A673 (cell line): ENCODE data around the gene C16orf96. TPM values are rescaled to one million over a fixed set of nuclear protein-coding genes. Genes with fewer than 3 reads are reported as not detected.

Source experiments
- BruUV-seq: library from RNA; stranded (reverse); fragments of 400-500 nt; replicated peaks from 2 replicates; lab custom pipeline; 2021; lab: Mats Ljungman, UMichigan
- CTCF ChIA-PET: fragments of 300-600 bp; sonication (Branson Sonifier 250); formaldehyde crosslinking; loops from one replicate; lab custom pipeline; 2022; ENCODE audit warnings: antibody characterized with exemption; lab: Charles Lee
- POLR2A ChIA-PET: fragments of 300-600 bp; sonication (Branson Sonifier 250); formaldehyde crosslinking; loops from one replicate; lab custom pipeline; 2022; ENCODE audit warnings: antibody characterized with exemption; ENCODE audit not compliant: low non-redundant PET; lab: Charles Lee
- DNase-seq: peaks from one replicate; pipeline ENCODE4 v3.0.0-alpha.2; 2015; ENCODE audit warnings: low spot score
- H3K27ac ChIP-seq: fragments of 200-600 bp; sonication (generic); 2 replicates; pipeline ENCODE4 v1.5.1; 2016; ENCODE audit warnings: mixed run types, low read depth, mild to moderate bottlenecking, mixed read lengths, antibody characterized with exemption, low read length; ENCODE audit not compliant: poor library complexity, severe bottlenecking
- H3K27me3 ChIP-seq: fragments of 200-600 bp; sonication (generic); replicated peaks from 2 replicates; pipeline ENCODE4 v1.6.1; 2017; ENCODE audit warnings: mixed run types, low read depth, mild to moderate bottlenecking, mixed read lengths, antibody characterized with exemption, low read length; ENCODE audit not compliant: insufficient read depth, poor library complexity
- H3K36me3 ChIP-seq: fragments of 200-600 bp; sonication (generic); 2 replicates; pipeline ENCODE4 v1.6.1; 2016; ENCODE audit warnings: mixed run types, mild to moderate bottlenecking, mixed read lengths, antibody characterized with exemption, low read length; ENCODE audit not compliant: insufficient read depth, poor library complexity, severe bottlenecking
- H3K4me1 ChIP-seq: fragments of 200-600 bp; sonication (generic); 2 replicates; pipeline ENCODE4 v1.6.1; 2017; ENCODE audit warnings: mixed run types, mild to moderate bottlenecking, mixed read lengths, antibody characterized with exemption, low read length; ENCODE audit not compliant: insufficient read depth, poor library complexity, severe bottlenecking
- H3K4me3 ChIP-seq: fragments of 200-600 bp; sonication (generic); 2 replicates; pipeline ENCODE4 v1.5.1; 2016; ENCODE audit warnings: low read depth, mixed run types, mild to moderate bottlenecking, mixed read lengths, low read length; ENCODE audit not compliant: poor library complexity, severe bottlenecking
- H3K9me3 ChIP-seq: fragments of 200-600 bp; sonication (generic); 2 replicates; pipeline ENCODE4 v1.6.1; 2016; ENCODE audit warnings: mixed run types, low read depth, mild to moderate bottlenecking, mixed read lengths, antibody characterized with exemption, low read length; ENCODE audit not compliant: poor library complexity, severe bottlenecking
- EZH2 ChIP-seq: fragments of 200-600 bp; sonication (generic); IDR thresholded peaks from 2 replicates; pipeline ENCODE4 v1.6.1; 2017; ENCODE audit warnings: borderline replicate concordance, low read depth, mild to moderate bottlenecking, mixed read lengths, antibody characterized with exemption, low read length; ENCODE audit not compliant: poor library complexity, severe bottlenecking
- intact Hi-C: fragments of 100-400 bp; cut with micrococcal nuclease; formaldehyde crosslinking; loops from one replicate; pipeline ENCODE4 v1.10.0; 2022; ENCODE audit not compliant: unreplicated experiment
- total RNA-seq: library from RNA; stranded (reverse); gene quantifications from 2 replicates; pipeline ENCODE4 v1.2.3, GENCODE V29; 2021
- TF ChIP-seq, protein P1 (sequence below): fragments of 300-800, 200-600 bp; sonication (generic); conservative IDR thresholded peaks from 2 replicates; pipeline ENCODE4 v1.5.1; 2017; ENCODE audit warnings: low read depth, mild to moderate bottlenecking, antibody characterized with exemption, low read length, moderate library complexity, mixed read lengths

C16orf96 gene
- total RNA-seq, 1 experiment from 2014 or later = not detected

DNA sequence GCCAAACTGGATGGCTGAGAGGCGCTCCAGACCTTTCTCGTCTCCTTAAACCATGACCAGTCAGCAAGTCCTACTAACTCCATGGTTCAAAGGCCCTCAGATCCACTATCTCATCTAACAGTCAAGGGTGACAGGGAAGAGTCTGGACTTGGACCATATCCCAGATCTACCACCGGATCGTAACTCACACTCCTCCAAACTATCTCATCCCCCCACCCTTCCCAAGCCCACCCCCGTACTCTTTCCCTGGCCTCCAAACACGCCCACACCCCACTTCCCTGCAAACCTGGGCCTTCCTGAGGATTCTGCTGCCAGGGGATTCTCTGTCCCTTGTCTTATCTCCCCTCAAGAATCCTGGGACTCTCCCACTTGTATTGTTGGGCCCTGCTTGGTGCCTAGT, 22.6 kb upstream of the C16orf96 start:
- DNase-seq = no peak
- Histone ChIP-seq H3K27me3 (no peaks in the 10 kb centered on the region), H3K4me1 (peaks cover 3% of the 10 kb centered on the region), H3K9me3 (no peaks in the 10 kb centered on the region), H3K27ac (no peak overlapping the region), H3K4me3 (no peak overlapping the region), H3K36me3 (no peaks in the 10 kb centered on the region)
- ChIA-PET CTCF (no interaction called here), POLR2A (no interaction called here)
- BruUV-seq = no TSS peak
- intact Hi-C loops = no loop called here
- no peak for TF ChIP-seq EZH2
- TF ChIP-seq, protein P1, sequence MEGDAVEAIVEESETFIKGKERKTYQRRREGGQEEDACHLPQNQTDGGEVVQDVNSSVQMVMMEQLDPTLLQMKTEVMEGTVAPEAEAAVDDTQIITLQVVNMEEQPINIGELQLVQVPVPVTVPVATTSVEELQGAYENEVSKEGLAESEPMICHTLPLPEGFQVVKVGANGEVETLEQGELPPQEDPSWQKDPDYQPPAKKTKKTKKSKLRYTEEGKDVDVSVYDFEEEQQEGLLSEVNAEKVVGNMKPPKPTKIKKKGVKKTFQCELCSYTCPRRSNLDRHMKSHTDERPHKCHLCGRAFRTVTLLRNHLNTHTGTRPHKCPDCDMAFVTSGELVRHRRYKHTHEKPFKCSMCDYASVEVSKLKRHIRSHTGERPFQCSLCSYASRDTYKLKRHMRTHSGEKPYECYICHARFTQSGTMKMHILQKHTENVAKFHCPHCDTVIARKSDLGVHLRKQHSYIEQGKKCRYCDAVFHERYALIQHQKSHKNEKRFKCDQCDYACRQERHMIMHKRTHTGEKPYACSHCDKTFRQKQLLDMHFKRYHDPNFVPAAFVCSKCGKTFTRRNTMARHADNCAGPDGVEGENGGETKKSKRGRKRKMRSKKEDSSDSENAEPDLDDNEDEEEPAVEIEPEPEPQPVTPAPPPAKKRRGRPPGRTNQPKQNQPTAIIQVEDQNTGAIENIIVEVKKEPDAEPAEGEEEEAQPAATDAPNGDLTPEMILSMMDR = no peak

DNA sequence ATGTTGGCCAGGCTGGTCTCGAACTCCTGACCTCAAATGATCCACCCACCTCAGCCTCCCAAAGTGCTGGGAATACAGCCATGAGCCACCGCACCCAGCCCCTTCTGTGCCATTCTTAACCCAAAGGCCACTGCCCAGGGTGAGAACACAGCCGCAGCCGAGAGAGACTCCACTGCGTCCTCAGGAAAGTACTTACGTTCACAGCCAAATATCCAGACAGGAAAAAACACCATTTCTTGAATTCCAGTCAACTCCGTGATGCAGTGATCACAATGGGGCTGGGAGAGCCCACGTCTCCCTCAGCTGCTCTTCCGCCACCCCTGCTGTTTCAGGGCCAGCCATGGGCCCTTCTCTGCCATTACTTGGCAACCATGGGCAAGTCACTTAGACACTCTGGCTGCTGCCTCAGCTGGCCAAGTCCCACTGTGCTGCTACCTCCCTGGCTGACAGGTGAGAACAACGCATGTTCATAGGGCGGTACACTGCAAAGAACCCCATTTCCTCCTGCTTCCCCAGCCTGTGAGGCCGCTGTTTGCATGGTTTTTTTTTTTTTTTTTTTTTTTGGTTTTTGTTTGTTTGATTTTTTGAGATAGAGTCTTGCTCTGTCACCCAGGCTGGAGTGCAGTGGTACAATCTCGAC, 21.9 kb upstream of the C16orf96 start:
- CTCF ChIA-PET = no interaction called here
- intact Hi-C loops = no loop called here
- no peak overlapping the region for H3K4me3 ChIP-seq
- no peak overlapping the region for H3K27ac ChIP-seq
- TF ChIP-seq, protein P1 = no peak
- no peak for TF ChIP-seq EZH2
- no peaks in the 10 kb centered on the region for H3K36me3 ChIP-seq
- POLR2A ChIA-PET = interaction anchor here (0.7 kb wide), 1 partner anchor 12 kb away, joined by 5 read pairs; no protein-coding TSS in a partner anchor
- BruUV-seq = no TSS peak
- H3K9me3 ChIP-seq = peaks cover 5% of the 10 kb centered on the region
- peaks cover 3% of the 10 kb centered on the region for H3K4me1 ChIP-seq
- H3K27me3 ChIP-seq = no peaks in the 10 kb centered on the region
- DNase-seq = no peak

DNA sequence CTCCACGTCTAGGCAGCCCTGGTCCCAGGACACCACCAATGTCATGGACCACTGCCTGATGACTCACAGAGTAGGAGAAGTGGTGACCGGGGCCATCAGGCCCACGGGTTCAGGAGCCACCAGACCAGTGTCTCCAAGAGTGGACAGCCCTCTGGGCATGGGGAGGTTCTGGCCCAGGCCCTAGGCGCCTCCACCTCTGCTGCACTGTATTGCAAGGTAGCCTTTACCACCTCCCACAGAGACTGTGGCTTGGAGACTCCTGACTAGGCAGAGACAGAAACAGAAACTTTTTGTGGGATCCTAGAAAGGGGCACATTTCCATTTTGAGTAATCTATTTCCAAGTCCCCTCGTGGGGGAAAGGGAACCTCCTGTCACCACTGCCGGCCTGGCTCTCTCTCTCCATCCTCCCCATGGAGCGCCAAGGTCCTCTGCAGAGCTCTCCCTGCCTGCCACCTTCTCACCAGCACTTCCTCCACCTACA, 20.5 kb upstream of the C16orf96 start:
- Histone ChIP-seq H3K27ac (no peak overlapping the region), H3K4me1 (peaks cover 3% of the 10 kb centered on the region), H3K36me3 (no peaks in the 10 kb centered on the region), H3K9me3 (peaks cover 14% of the 10 kb centered on the region), H3K4me3 (no peak overlapping the region), H3K27me3 (no peaks in the 10 kb centered on the region)
- DNase-seq = no peak
- ChIA-PET CTCF (no interaction called here), POLR2A (no interaction called here)
- intact Hi-C loops = no loop called here
- BruUV-seq = no TSS peak
- no peak for TF ChIP-seq EZH2
- TF ChIP-seq, protein P1 = no peak
